Ishikawa (cell line): ENCODE measurements around the gene MAGED1.

Source experiments
- RAD21 ChIP-seq: IDR thresholded peaks from 2 replicates; pipeline ENCODE4 v1.6.1; 2012; ENCODE audit warnings: low read depth
- USF1 ChIP-seq: IDR thresholded peaks from 2 replicates; pipeline ENCODE4 v1.6.1; 2012

- TF ChIP-seq USF1, result no peak
- no peak for TF ChIP-seq RAD21
Measured at GRCh38 chrX:51874123-51874522, 19.3 kb upstream of the MAGED1 start.
